ENCODE measurements around the gene SPATA9. TPM values are rescaled to one million over a fixed set of nuclear protein-coding genes. Genes with fewer than 3 reads are reported as not detected.

SPATA9 gene
- total and polyA plus RNA-seq, 9 of the 15 experiments (the other 6 are each of a cell fraction or from before 2014, with no cell fraction given), result 0.16 to 5.5 (median 0.39) TPM; not detected in 3

- TF ChIP-seq ZBTB34 (CRISPR knock-in tag; IDR thresholded peaks at IDR 0.05) (no peak), NONO (IDR thresholded peaks at IDR 0.05; ENCODE audit: low read depth in 2 of 2, low read length in 1 of 2) (peak; percentile 85 to 91; a peak in 3 of 4 replicates), USF1 (CRISPR knock-in tag; IDR thresholded peaks at IDR 0.05) (peak; percentile 48; the same call in 1 of the 2 replicates), SRSF7 (optimal IDR thresholded peaks at IDR 0.05; ENCODE audit: low read depth, low read length) (no peak), THRA (IDR thresholded peaks at IDR 0.05) (no peak), SUPT5H (IDR thresholded peaks at IDR 0.05) (no peak), XRCC5 (IDR thresholded peaks at IDR 0.05; ENCODE audit: low read depth, low read length) (peak; percentile 55; the same call in 1 of the 2 replicates), ETV1 (tag; conservative IDR thresholded peaks at IDR 0.05; ENCODE audit: low read depth) (no peak), NRF1 (conservative IDR thresholded peaks at IDR 0.05 in 1 of 2, IDR thresholded peaks at IDR 0.05 in 1 of 2) (no peak; a peak in 1 of 4 replicates), ZNF274 (IDR thresholded peaks at IDR 0.05; ENCODE audit: borderline replicate concordance, low read depth, low read length) (no peak), ZNF232 (CRISPR knock-in tag; IDR thresholded peaks at IDR 0.05) (no peak), HDAC2 (IDR thresholded peaks at IDR 0.05) (peak; percentile 68; the same call in 1 of the 2 replicates), GTF3C2 (IDR thresholded peaks at IDR 0.05; ENCODE audit: borderline replicate concordance, extremely low read depth, insufficient read length) (no peak), PHF21A (IDR thresholded peaks at IDR 0.05; ENCODE audit: borderline replicate concordance, low read depth) (peak; percentile 85), NBN (IDR thresholded peaks at IDR 0.05; ENCODE audit: low read depth) (0 out of 2 replicates have a peak, but pooled peaks have one; percentile 56), EP400 (IDR thresholded peaks at IDR 0.05) (peak; percentile 61), ZNF316 (IDR thresholded peaks at IDR 0.05) (no peak), TCF7L2 (IDR thresholded peaks at IDR 0.05; ENCODE audit: low read depth, low read length) (no peak)
Observed at GRCh38 chr5:95730730-95731570, 48.2 kb upstream of the SPATA9 start, which contains the start of gene RHOBTB3 (continued).
